Stimulated activated naive B cell treated with anti-CD40 and anti-IgM and Interleukin-4, amounts not matched to agents 10 μg/mL and 1 μg/mL and 100 μg/mL, for 72 hours (primary cell): ENCODE measurements around the gene ACTR6.
"Not testable (repeated sequence)": the region's sequence is repeated elsewhere in the genome, so short reads cannot be mapped to it uniquely, and the experiment has no call there.

Experiments
- ATAC-seq, 2 donors: fragments of 150-1000 bp; cut with Tn5 transposase; replicated peaks; 2 replicates each; pipeline ENCODE4 v1.10.0; 2021; ENCODE audit warnings: moderate library complexity in 1 of 2
- DNase-seq: peaks from one replicate; pipeline ENCODE4 v3.0.0; 2021
- H3K27ac Mint-ChIP-seq: one replicate; pipeline ENCODE4 v1.8.0; 2022; ENCODE audit warnings: mild to moderate bottlenecking, mixed read lengths
- H3K27me3 Mint-ChIP-seq, 2 donors: one replicate each; pipeline ENCODE4 v1.8.0; 2022; ENCODE audit warnings: mixed read lengths in 2 of 2
- H3K36me3 Mint-ChIP-seq, 2 donors: one replicate each; pipeline ENCODE4 v1.8.0; 2022; ENCODE audit warnings: mixed read lengths in 2 of 2, mild to moderate bottlenecking in 1 of 2
- H3K4me1 Mint-ChIP-seq, 2 donors: one replicate each; pipeline ENCODE4 v1.8.0; 2022; ENCODE audit warnings: mixed read lengths in 2 of 2, mild to moderate bottlenecking in 1 of 2
- H3K4me3 Mint-ChIP-seq, 2 donors: one replicate each; pipeline ENCODE4 v1.8.0; 2022; ENCODE audit warnings: mild to moderate bottlenecking in 2 of 2, mixed read lengths in 2 of 2, moderate library complexity in 1 of 2
- H3K9me3 Mint-ChIP-seq, 2 donors: one replicate each; pipeline ENCODE4 v1.8.0; 2022; ENCODE audit warnings: mixed read lengths in 2 of 2, mild to moderate bottlenecking in 1 of 2

ACTR6 gene

GRCh38 chr12:100251917-100252316 lies 51.3 kb downstream of the ACTR6 start:
- DNase-seq (no peak), ATAC-seq (no peak)
- Mint-ChIP-seq H3K36me3 (peaks cover 0 to 2% of the 10 kb centered on the region in 2 donors), H3K4me3 (no peak overlapping the region), H3K4me1 (no peaks in the 10 kb centered on the region), H3K27me3 (no peaks in the 10 kb centered on the region), H3K9me3 (no peaks in the 10 kb centered on the region), H3K27ac (no peak overlapping the region)

GRCh38 chr12:100253437-100253836 lies 52.8 kb downstream of the ACTR6 start:
- ATAC-seq: no peak
- no peaks in the 10 kb centered on the region for H3K4me1 Mint-ChIP-seq
- no peak for DNase-seq
- H3K27me3 Mint-ChIP-seq: no peaks in the 10 kb centered on the region
- no peak overlapping the region for H3K27ac Mint-ChIP-seq
- H3K4me3 Mint-ChIP-seq: no peak overlapping the region
- H3K36me3 Mint-ChIP-seq: peaks cover 0 to 2% of the 10 kb centered on the region in 2 donors
- H3K9me3 Mint-ChIP-seq: no peaks in the 10 kb centered on the region

GRCh38 chr12:100254876-100255275 lies 54.3 kb downstream of the ACTR6 start:
- H3K9me3 Mint-ChIP-seq: no peaks in the 10 kb centered on the region
- no peak overlapping the region for H3K27ac Mint-ChIP-seq
- no peaks in the 10 kb centered on the region for H3K27me3 Mint-ChIP-seq
- peaks cover 0 to 2% of the 10 kb centered on the region in 2 donors for H3K36me3 Mint-ChIP-seq
- ATAC-seq (no peak), DNase-seq (no peak)
- no peak overlapping the region for H3K4me3 Mint-ChIP-seq
- no peaks in the 10 kb centered on the region for H3K4me1 Mint-ChIP-seq

DNA sequence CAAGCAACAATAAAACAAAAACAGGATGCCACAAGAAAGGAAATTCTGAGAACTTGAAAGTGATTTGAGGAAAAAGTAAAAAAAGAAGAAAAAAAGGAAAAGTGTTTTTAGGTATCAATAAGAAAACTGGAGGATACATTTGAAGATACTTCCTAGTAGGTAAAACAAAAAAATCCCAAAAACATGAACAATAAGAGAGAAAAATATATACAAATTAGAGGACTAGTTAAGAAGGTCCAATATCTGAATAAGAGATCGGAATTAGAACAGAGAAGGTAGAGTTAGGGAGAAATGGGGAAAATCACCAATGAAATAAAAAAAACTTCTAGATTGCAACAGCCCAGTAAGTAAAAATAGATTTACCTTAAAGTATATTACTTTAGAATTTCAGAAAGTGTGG lies 57.5 kb downstream of the ACTR6 start:
- no peaks in the 10 kb centered on the region for H3K27me3 Mint-ChIP-seq
- ATAC-seq (no peak), DNase-seq (no peak)
- H3K27ac Mint-ChIP-seq: no peak overlapping the region
- no peaks in the 10 kb centered on the region for H3K36me3 Mint-ChIP-seq
- no peaks in the 10 kb centered on the region for H3K4me1 Mint-ChIP-seq
- H3K9me3 Mint-ChIP-seq: no peaks in the 10 kb centered on the region
- H3K4me3 Mint-ChIP-seq: no peak overlapping the region

- Mint-ChIP-seq H3K27ac (no peak overlapping the region), H3K4me1 (peaks cover 2 to 12% of the 10 kb centered on the region in 2 donors), H3K4me3 (no peak overlapping the region), H3K36me3 (no peaks in the 10 kb centered on the region), H3K9me3 (no peaks in the 10 kb centered on the region), H3K27me3 (no peaks in the 10 kb centered on the region)
- ATAC-seq (no peak), DNase-seq (no peak)
Observed at GRCh38 chr12:100263131-100263530, 62.5 kb downstream of the ACTR6 start.

DNA sequence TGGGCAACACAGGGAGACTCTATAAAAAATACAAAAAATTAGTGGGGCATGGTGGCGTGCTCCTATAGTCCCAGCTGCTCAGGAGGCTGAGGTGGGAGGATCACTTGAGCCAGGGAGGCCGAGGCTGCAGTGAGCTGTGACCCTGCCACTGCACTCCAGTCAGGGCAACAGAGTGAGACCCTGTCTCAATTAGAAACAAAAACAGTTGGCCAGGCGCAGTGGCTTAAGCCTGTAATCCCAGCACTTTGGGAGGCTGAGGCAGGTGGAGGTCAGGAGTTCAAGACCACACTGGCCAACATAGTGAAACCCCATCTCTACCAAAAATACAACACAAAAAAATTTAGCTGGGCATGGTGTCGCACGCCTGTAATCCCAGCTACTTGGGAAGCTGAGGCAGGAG lies 64.5 kb downstream of the ACTR6 start:
- not testable (repeated sequence) for H3K27ac Mint-ChIP-seq, H3K9me3 Mint-ChIP-seq, ATAC-seq, DNase-seq, H3K36me3 Mint-ChIP-seq, H3K4me3 Mint-ChIP-seq, H3K27me3 Mint-ChIP-seq
- H3K4me1 Mint-ChIP-seq: peaks cover 13 to 26% of the 10 kb centered on the region in 2 donors

GRCh38 chr12:100265732-100266584 lies 65.3 kb downstream of the ACTR6 start:
- H3K36me3 Mint-ChIP-seq: peaks cover 0 to 4% of the 10 kb centered on the region in 2 donors
- no peaks in the 10 kb centered on the region for H3K9me3 Mint-ChIP-seq
- H3K4me3 Mint-ChIP-seq: peak overlapping the region; percentile 98 to 100
- ATAC-seq (peak; percentile 6 to 12), DNase-seq (no peak)
- H3K27me3 Mint-ChIP-seq: no peaks in the 10 kb centered on the region
- peaks cover 15 to 26% of the 10 kb centered on the region in 2 donors for H3K4me1 Mint-ChIP-seq
- H3K27ac Mint-ChIP-seq: no peak overlapping the region

DNA sequence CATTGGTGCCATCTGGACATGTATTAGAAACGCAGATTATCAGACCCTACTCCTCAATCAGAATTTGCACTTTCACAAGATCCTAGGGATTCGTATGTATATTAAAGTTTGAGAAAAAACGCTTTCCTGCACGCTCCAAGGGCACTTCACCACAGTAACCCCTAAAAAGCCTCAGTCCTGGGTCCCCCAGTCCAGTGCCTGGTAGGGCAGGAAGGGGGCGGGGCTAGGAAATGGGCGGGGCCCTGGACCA lies 65.9 kb downstream of the ACTR6 start:
- Mint-ChIP-seq H3K4me3 (peak overlapping the region; percentile 98 to 100), H3K27ac (peak overlapping the region; percentile 98), H3K4me1 (peaks cover 15 to 26% of the 10 kb centered on the region in 2 donors), H3K27me3 (no peaks in the 10 kb centered on the region), H3K9me3 (no peaks in the 10 kb centered on the region), H3K36me3 (peaks cover 0 to 4% of the 10 kb centered on the region in 2 donors)
- no peak for DNase-seq
- ATAC-seq: peak; percentile 86 to 87

- Mint-ChIP-seq H3K27ac (peak within 1 kb of the TSS; percentile 98), H3K4me1 (peaks cover 15 to 26% of the 10 kb centered on the region in 2 donors), H3K36me3 (peaks cover 0 to 4% of the 10 kb centered on the region in 2 donors), H3K9me3 (no peaks in the 10 kb centered on the region), H3K27me3 (no peaks in the 10 kb centered on the region), H3K4me3 (peak within 1 kb of the TSS; percentile 98 to 100)
- ATAC-seq (peak; percentile 90 to 95), DNase-seq (peak; percentile 88)
Observed at GRCh38 chr12:100266835-100267602, 66.4 kb downstream of the ACTR6 start, which contains the start of the genes DEPDC4 and SCYL2. TSS of gene DEPDC4 (minus strand) at chr12:100267079. CDS start at chr12:100267076, 3 bp downstream. TSS of gene SCYL2 (plus strand) at chr12:100267177. CDS start at chr12:100282971, 15,794 bp downstream.

- no peaks in the 10 kb centered on the region for H3K9me3 Mint-ChIP-seq
- no peaks in the 10 kb centered on the region for H3K27me3 Mint-ChIP-seq
- peaks cover 0 to 4% of the 10 kb centered on the region in 2 donors for H3K36me3 Mint-ChIP-seq
- peak overlapping the region; percentile 98 to 100 for H3K4me3 Mint-ChIP-seq
- H3K27ac Mint-ChIP-seq: peak overlapping the region; percentile 98
- DNase-seq (no peak), ATAC-seq (peak; percentile 2 to 12)
- H3K4me1 Mint-ChIP-seq: peaks cover 15 to 26% of the 10 kb centered on the region in 2 donors
Observed at GRCh38 chr12:100267603-100268281, 67.1 kb downstream of the ACTR6 start.

GRCh38 chr12:100268835-100269564 lies 68.4 kb downstream of the ACTR6 start:
- peaks cover 19 to 32% of the 10 kb centered on the region in 2 donors for H3K4me1 Mint-ChIP-seq
- ATAC-seq (no peak), DNase-seq (no peak)
- H3K9me3 Mint-ChIP-seq: no peaks in the 10 kb centered on the region
- H3K27ac Mint-ChIP-seq: no peak overlapping the region
- no peaks in the 10 kb centered on the region for H3K27me3 Mint-ChIP-seq
- H3K4me3 Mint-ChIP-seq: peak overlapping the region; percentile 11 to 39
- H3K36me3 Mint-ChIP-seq: peaks cover 4 to 7% of the 10 kb centered on the region in 2 donors

DNA sequence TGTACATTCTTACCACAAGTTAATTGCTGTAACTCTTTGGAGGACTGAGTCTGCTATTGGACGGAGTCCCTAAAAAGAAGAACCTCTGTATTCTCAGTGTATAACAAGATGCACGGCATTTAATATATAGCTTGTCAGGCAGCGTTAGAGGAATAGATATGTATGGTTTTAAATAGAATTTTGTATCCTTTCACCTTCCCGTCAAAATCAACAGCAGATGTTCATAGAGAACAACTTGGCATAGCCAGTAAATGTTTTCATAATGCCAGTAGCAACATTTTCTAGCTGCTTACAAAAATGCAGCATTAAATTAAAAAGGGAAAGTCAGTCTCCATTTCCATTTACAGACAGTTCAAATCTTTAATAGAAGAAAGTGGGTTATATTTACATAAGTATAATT lies 73.2 kb downstream of the ACTR6 start:
- H3K4me3 Mint-ChIP-seq: no peak overlapping the region
- H3K4me1 Mint-ChIP-seq: peaks cover 20 to 21% of the 10 kb centered on the region in 2 donors
- no peaks in the 10 kb centered on the region for H3K27me3 Mint-ChIP-seq
- no peaks in the 10 kb centered on the region for H3K9me3 Mint-ChIP-seq
- DNase-seq (no peak), ATAC-seq (no peak)
- no peak overlapping the region for H3K27ac Mint-ChIP-seq
- peaks cover 10 to 19% of the 10 kb centered on the region in 2 donors for H3K36me3 Mint-ChIP-seq
